ENCODE results near the gene CMAS.
A peak's percentile ranks its signal among the peaks of the same experiment; 100 is the strongest.
"Not testable (repeated sequence)": the region's sequence is repeated elsewhere in the genome, so short reads cannot be mapped to it uniquely, and the experiment has no call there.

Gene CMAS

GRCh38 chr12:22048351-22049041 lies 2.5 kb downstream of the CMAS start:
- DNase-seq, result no peak

DNA sequence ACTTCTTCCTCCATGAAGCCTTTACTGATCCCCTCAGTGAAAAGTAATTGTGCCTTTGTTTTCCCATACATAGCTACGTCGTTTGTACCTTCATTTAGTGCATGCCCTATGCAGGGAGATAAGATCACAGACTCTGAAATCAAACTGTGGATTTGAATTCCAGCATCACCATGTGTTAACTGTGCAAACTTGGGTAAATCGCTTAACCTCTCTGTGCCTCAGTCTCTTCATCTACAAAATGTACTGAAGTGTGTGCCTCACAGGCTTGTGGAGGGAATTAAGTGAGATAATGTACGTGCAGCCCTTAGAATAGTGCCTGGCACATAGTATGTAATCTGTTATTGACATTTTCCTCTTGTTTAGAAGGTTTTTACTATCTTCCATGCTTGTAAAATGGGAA lies 4.1 kb downstream of the CMAS start:
- no peak for DNase-seq

GRCh38 chr12:22051114-22051698 lies 5.2 kb downstream of the CMAS start:
- DNase-seq, result no peak

- DNase-seq, result not testable (repeated sequence)
Measured at GRCh38 chr12:22052994-22053393, 7.0 kb downstream of the CMAS start.

DNA sequence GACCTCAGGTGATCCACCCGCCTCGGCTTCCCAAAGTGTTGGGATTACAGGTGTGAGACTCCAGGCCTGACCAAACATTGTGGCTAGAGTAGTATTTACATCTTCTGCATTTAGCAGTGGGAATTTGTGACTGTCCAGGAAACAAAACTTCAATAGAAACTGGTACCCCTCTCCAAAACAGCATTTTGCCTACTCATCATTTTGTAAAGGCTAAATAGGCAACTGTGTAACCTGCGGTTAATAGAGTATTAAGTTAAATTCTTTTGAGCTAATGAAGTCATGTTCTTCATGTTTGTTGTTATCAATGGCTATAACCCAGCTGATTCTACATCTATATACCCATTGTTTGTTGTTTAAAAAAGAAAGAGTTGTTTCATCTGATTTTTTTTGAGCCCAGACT lies 8.1 kb downstream of the CMAS start:
- no peak for DNase-seq

GRCh38 chr12:22056607-22057006 lies 10.6 kb downstream of the CMAS start:
- no peak for DNase-seq

- no peak for DNase-seq
Measured at GRCh38 chr12:22059976-22060647, 14.1 kb downstream of the CMAS start.

DNA sequence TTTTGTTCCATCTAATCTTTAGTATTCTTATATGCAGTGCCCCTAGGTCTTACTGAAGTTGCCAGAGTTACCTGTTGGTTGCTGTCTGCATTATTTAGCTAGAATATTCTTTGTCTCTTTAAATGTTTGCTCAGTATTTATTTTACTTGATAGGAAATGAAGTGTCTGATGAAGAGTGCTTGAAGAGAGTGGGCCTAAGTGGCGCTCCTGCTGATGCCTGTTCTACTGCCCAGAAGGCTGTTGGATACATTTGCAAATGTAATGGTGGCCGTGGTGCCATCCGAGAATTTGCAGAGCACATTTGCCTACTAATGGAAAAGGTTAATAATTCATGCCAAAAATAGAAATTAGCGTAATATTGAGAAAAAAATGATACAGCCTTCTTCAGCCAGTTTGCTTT lies 18.9 kb downstream of the CMAS start:
- DNase-seq, result no peak

DNA sequence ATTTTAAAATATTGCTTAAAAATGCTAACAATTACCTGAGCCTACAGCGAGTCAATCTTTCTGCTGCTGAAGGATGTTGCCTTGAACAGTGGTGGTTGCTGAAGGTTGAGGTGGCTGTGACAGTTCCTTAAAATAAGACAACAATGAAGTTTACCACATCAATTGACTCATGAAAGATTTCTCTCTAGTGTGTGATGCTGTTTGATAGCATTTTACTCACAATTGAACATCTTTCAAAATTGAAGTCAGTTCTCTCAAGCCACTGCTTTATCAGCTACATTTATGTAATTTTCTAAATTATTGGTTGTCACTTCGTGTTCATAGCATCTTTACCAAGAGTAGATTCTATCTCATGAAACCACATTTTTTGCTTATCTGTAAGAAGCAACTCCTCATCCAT lies 20.3 kb downstream of the CMAS start:
- no peak for DNase-seq

DNA sequence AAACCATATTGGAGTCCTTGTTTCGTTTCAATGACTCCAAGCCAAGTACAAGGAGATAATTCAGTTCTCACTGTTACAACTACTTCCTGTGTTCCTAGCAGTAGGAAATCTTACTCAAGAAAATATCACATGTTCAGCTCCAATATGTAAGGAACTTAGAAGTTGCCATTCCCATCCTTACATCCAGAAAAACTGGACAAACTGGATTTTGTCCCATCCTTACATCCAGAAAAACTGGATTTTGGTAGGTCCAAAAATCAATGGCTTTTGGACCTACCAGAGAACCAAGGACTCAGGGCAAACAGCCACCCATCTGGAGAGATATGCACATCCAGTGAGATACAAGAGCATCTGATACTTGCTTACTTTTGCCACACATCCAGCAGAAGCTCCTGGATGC lies 23.8 kb downstream of the CMAS start:
- no peak for DNase-seq

DNA sequence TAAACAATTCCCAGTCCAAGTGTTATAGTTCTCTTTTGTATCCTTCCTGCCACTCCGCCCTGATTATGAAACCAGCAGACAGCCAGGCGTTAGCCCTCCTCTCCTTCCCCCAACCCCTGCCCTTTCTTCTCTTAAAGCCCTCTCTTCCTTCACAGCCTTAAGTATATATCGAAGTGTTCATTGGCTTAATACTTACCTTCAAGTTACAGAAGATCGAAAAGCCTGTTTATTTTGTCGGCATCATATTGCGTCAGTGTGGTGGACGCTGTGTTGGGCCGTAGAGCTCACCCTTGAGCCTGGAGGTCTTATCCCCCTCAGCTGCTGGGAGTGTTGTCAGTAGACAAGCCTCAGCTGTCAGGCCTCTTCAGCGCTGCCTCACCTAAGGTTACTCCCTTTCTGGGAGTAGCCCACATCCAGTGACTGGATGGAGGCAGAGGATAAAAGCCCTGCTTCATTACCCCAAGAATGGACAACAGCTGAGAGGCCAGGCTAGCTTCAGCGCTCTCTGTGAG lies 36.2 kb downstream of the CMAS start:
- peak; percentile 1 for DNase-seq

DNA sequence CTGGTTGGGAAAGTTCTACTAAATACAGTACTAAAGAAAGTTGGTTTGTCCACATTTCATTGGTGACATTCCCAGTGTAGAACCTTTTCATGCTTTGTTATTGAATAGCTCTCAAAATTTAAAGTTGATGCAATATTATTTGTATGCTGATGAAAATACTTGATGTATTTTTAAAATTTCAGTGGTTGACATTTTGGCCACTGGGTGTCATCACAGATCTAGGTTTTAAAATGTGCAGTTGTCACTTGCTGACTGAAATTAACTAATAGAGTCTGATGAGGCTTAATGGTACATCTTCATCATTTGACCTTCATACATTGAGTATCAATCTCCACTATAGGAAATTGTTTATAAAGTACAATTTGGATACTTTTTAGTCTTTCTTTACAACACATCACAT lies 37.1 kb downstream of the CMAS start:
- DNase-seq, result no peak

DNA sequence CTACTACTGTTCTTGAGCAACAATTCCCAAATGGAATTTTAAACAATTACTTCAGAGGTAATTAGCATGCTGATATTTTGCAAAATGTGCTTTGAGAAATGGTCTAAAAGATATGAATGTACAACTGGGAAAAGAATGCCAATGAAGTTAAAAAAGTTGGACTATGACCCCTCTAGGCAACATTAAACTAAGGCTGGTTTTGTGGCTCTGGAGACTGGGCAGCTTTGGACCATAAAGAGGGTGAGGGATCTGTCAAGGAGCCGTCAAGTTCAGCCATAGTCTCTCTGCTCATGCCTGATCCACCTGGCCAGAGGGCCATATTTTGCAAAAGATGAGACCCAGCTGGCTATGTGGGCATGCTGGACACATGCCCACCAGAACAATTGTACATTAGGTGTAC lies 38.8 kb downstream of the CMAS start:
- no peak for DNase-seq

DNA sequence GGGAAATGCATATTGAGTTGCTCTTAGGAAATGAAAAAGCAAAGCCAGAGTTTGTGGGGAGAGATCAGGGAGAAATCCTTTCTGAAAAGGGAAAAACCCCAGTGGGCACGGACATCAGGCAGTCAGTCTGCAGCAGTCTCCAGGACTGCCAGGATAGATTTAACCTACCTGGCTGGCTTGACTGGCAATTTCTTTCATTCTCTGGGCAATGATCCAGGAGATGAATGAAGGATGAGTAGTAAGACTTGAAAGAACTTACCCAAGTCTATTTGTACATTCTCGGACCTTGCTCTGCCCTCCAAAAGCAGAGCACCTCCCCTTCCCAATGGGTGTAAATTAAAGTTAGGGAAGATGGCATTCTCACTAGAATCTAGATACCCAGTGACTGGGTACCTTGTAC lies 42.9 kb downstream of the CMAS start:
- DNase-seq, result no peak

GRCh38 chr12:22089486-22089885 lies 43.5 kb downstream of the CMAS start:
- no peak for DNase-seq

- DNase-seq, result not testable (repeated sequence)
Measured at GRCh38 chr12:22099062-22099461, 53.0 kb downstream of the CMAS start.

DNA sequence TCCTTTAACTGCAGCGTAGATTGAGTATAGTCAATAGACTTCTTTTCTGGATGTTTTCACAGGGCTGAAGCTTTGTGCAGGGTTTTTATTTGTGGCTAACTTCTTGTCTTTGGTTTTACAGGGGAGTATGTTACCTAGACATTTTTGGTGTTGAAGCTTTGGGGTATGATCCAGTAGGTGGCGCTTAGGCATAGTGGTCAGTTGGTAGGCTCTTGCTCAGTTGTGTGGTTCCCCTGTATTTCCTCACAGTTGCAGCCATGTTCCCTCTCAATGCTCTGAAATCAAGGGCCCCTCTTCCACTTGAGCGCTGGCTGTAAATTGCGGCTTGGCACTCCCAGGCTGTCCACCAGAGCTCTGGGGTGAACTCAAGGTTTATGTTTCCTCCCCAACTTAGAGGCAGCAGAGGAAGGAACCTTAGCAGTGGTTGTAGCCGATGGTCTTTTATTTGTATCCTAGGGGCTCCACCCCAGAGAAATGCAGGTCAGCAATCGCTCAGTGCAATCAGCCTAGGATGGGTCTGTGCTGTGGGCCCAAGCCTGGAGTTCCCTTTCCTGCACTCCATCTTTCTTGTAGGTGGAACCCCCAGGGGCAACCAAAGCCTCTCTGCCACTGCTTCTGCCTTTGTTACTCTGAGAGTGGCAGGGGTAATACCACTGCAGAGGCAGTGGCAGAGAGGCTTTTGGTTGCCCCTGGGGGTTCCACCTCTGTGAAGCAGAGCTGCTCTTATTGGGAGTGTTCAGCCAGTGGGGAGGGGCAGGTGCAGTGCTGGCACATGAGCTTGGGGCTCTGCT lies 55.1 kb downstream of the CMAS start:
- DNase-seq, result peak; percentile 23

DNA sequence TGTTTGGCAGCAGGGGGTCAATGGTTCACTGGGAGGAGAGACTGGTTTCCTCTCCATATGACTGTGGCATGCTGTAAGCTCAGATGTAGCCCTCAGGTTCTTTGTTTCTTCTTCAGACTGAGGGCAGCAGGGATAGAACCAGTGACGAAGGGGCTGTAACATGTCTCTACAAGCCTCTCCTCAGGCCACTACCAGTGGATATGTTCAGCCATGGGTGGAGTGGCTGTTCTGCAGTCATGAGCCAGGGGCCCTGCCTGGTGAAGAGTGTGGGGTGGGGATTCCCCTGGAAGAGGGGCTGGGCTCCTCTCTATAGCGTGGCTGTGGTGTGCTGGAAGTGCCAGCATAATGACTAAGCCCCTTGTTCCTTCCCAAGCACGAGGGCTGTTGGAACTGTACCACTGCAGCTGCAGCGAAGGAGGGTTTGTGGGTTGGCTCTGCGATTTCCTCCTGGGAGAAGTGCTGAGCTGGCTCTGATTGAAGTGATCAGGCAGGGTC lies 55.8 kb downstream of the CMAS start:
- DNase-seq, result no peak

DNA sequence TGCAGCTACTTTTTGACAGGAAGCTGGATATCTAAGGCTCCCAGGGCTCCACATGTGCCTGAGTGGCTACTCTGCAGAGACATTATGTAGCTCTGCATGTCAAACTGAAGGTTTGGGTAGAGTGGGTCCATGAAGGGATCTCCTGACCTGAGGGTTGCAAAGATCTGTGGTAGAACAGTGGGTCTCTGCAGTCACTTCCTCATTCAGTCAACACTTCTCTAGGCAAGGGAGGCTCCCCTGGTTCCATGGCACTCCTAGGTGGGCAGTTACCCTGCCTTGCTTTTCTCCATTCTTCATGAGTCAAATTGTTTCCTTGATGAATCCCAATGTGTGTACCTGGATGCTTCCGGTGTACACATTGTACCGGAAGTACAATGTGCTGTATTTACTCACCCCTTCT lies 57.4 kb downstream of the CMAS start:
- no peak for DNase-seq

GRCh38 chr12:22105542-22105941 lies 59.5 kb downstream of the CMAS start:
- no peak for DNase-seq

DNA sequence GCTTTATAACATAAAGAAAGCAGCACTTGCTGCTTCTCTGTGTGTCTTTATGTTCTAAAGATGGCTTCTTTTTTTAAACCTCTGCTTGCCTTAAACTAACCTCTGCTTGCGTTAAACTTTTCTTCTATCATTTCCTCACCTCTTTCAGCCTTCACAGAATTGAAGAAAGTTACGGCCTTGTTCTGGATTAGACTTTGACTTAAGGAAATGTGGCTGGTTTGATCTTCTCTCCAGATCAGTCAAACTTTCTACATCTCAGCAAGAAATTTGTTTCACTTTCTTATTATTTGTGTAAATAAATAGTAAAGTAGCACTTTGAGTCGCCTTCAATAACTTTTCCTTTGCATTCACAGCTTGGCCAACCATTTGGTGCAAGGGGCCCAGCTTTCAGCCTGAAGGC lies 64.2 kb downstream of the CMAS start:
- DNase-seq, result no peak
